CD14-positive monocyte (primary cell): ENCODE measurements around the gene ACADS. TPM values are rescaled to one million over a fixed set of nuclear protein-coding genes. Genes with fewer than 3 reads are reported as not detected.

Experiments used
- DNase-seq, 3 donors: peaks; one replicate each; pipeline ENCODE4 v3.0.0-alpha.2; 2011 to 2022
- H2AFZ ChIP-seq: 2 replicates; pipeline ENCODE4 v1.6.0; 2012; ENCODE audit warnings: mild to moderate bottlenecking, low read depth, low read length, inconsistent platforms; ENCODE audit not compliant: insufficient read depth, poor library complexity, severe bottlenecking
- H3K27ac ChIP-seq, 2 donors: 1 replicate in 1 of 2; 2 replicates in 1 of 2; pipeline ENCODE4 v1.5.1; 2012 to 2013; ENCODE audit warnings: low read length in 2 of 2, control low read depth in 1 of 2, inconsistent platforms in 1 of 2, low read depth in 1 of 2, mild to moderate bottlenecking in 1 of 2
- H3K27me3 ChIP-seq, 2 donors: one replicate each; pipeline versions ENCODE4 v1.6.0 to v1.6.1; 2011 to 2013; ENCODE audit warnings: low read length in 2 of 2; ENCODE audit not compliant: control insufficient read depth in 2 of 2, insufficient read depth in 2 of 2
- H3K36me3 ChIP-seq, 2 donors: replicated peaks in 1 of 2; 1 replicate in 1 of 2; 2 replicates in 1 of 2; pipeline versions ENCODE4 v1.5.1 to v1.6.1; 2012 to 2013; ENCODE audit warnings: low read length in 2 of 2, control low read depth in 1 of 2, inconsistent platforms in 1 of 2, mild to moderate bottlenecking in 1 of 2; ENCODE audit not compliant: insufficient read depth in 2 of 2, control insufficient read depth in 1 of 2
- H3K4me1 ChIP-seq, 2 donors: 1 replicate in 1 of 2; 2 replicates in 1 of 2; pipeline versions ENCODE4 v1.5.1 to v1.6.1; 2012 to 2013; ENCODE audit warnings: low read length in 2 of 2, control low read depth in 1 of 2, inconsistent platforms in 1 of 2, mild to moderate bottlenecking in 1 of 2, moderate library complexity in 1 of 2; ENCODE audit not compliant: insufficient read depth in 2 of 2, control insufficient read depth in 1 of 2
- H3K4me2 ChIP-seq: replicated peaks from 2 replicates; pipeline ENCODE3; 2012; ENCODE audit warnings: low read length, moderate library complexity, mild to moderate bottlenecking; ENCODE audit not compliant: poor library complexity, severe bottlenecking; ENCODE audit errors: extremely low read depth
- H3K4me3 ChIP-seq, 3 experiments: fragments of 200-600 bp in 1 of 3; sonication (generic) in 1 of 3; replicated peaks in 1 of 3; 1 replicate in 2 of 3; 2 replicates in 1 of 3; pipeline ENCODE4 v1.5.1; 2011 to 2013; ENCODE audit warnings: low read length in 3 of 3, mild to moderate bottlenecking in 3 of 3, control low read depth in 2 of 3, low read depth in 2 of 3, inconsistent platforms in 1 of 3, moderate library complexity in 1 of 3
- H3K79me2 ChIP-seq: 2 replicates; pipeline ENCODE4 v1.6.0; 2012; ENCODE audit warnings: mild to moderate bottlenecking, control low read depth, inconsistent platforms, low read length, moderate library complexity; ENCODE audit not compliant: insufficient read depth
- H3K9ac ChIP-seq: 2 replicates; pipeline ENCODE4 v1.6.0; 2017; ENCODE audit warnings: low read length, mild to moderate bottlenecking; ENCODE audit not compliant: insufficient read depth, poor library complexity, severe bottlenecking
- H3K9me3 ChIP-seq, 2 donors: replicated peaks in 1 of 2; 1 replicate in 1 of 2; 2 replicates in 1 of 2; pipeline versions ENCODE4 v1.5.1 to v1.6.1; 2012 to 2013; ENCODE audit warnings: low read length in 2 of 2, control low read depth in 1 of 2; ENCODE audit not compliant: control insufficient read depth in 1 of 2, insufficient read depth in 1 of 2
- H4K20me1 ChIP-seq: 2 replicates; pipeline ENCODE4 v1.6.0; 2012; ENCODE audit warnings: mild to moderate bottlenecking, low read length, control low read depth, moderate library complexity; ENCODE audit not compliant: insufficient read depth
- H3K27ac Mint-ChIP-seq, 7 donors: one replicate each; pipeline ENCODE4 v1.8.0; 2020; ENCODE audit warnings: mild to moderate bottlenecking in 7 of 7, mixed read lengths in 7 of 7, moderate library complexity in 6 of 7, inconsistent platforms in 2 of 7
- H3K27me3 Mint-ChIP-seq, 3 donors: one replicate each; pipeline ENCODE4 v1.8.0; 2021 to 2022; ENCODE audit warnings: low read depth in 3 of 3, mild to moderate bottlenecking in 3 of 3, mixed read lengths in 3 of 3, moderate library complexity in 3 of 3, inconsistent platforms in 1 of 3
- H3K36me3 Mint-ChIP-seq, 2 donors: one replicate each; pipeline ENCODE4 v1.8.0; 2020; ENCODE audit warnings: mixed read lengths in 2 of 2, inconsistent platforms in 1 of 2, mild to moderate bottlenecking in 1 of 2
- H3K4me1 Mint-ChIP-seq: one replicate; pipeline ENCODE4 v1.8.0; 2020; ENCODE audit warnings: mild to moderate bottlenecking, mixed read lengths
- H3K4me3 Mint-ChIP-seq, 2 donors: one replicate each; pipeline ENCODE4 v1.8.0; 2020; ENCODE audit warnings: mild to moderate bottlenecking in 2 of 2, mixed read lengths in 2 of 2, moderate library complexity in 1 of 2
- H3K9me3 Mint-ChIP-seq, 7 donors: one replicate each; pipeline ENCODE4 v1.8.0; 2020 to 2022; ENCODE audit warnings: mixed read lengths in 7 of 7, mild to moderate bottlenecking in 6 of 7, moderate library complexity in 6 of 7, inconsistent platforms in 2 of 7
- WGBS: methylation state at CpG from one replicate; pipeline ENCODE4 v1.1.5; 2013; ENCODE audit warnings: missing lambda C conversion rate; ENCODE audit not compliant: insufficient coverage; 5-methylcytosine and 5-hydroxymethylcytosine counted together
- intact Hi-C, 2 donors: fragments of 100-400 bp; cut with micrococcal nuclease; formaldehyde crosslinking; loops; one replicate each; pipeline versions ENCODE4 v1.15.0 to v1.15.1; 2023
- polyA plus RNA-seq, 3 donors: library from polyadenylated mRNA; depleted of rRNA in 1 of 3; unstranded in 2 of 3; stranded (reverse) in 1 of 3; fragments of 300-500 nt in 2 of 3; fragments of >200 nt in 1 of 3; fragmentation: Illumina TruSeq in 2 of 3; gene quantifications; 1 replicate in 2 of 3; 2 replicates in 1 of 3; pipeline ENCODE4 v1.2.3, GENCODE V29; 2012 to 2021
- TF ChIP-seq, protein P1 (sequence below): fragments of 200-600 bp; IDR thresholded peaks from one replicate; pipeline ENCODE4 v1.8.0; 2022; ENCODE audit warnings: antibody characterized with exemption, mild to moderate bottlenecking

Gene ACADS
- polyA plus RNA-seq, 3 donors: 9.2 to 25.1 (median 18.2) TPM

DNA sequence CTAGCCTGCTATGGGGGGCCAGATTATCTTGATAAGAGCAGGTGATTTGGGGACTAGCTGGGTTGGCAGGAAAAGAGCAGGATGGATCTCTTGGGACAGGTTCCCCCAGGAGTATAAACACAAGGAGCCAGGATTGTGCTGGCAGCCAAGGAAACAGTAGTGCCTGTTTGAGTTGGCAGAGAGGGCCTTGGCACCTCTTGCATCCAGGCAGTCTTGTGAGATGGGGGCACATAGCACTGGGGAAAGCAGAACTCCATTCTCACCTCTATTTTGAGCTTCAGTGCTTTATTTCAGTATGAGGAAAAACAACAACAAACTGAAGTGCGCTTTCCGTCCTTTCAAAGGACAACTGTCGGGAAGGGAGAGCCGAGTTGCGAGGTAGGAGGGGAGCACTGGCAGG, 24.7 kb upstream of the ACADS start:
- no peaks in the 10 kb centered on the region for H3K9me3 ChIP-seq
- H3K4me2 ChIP-seq: no peak overlapping the region
- H3K79me2 ChIP-seq: peaks cover 16% of the 10 kb centered on the region
- WGBS: no CpG with 5 or more reads among the region's 5 CpGs
- intact Hi-C loops: no loop called here
- H3K4me3 Mint-ChIP-seq: no peak overlapping the region
- no peak overlapping the region for H3K9ac ChIP-seq
- H3K27ac Mint-ChIP-seq: peak overlapping the region in 4 of 7 donors; percentile 35 to 84 (median 62)
- H3K4me1 ChIP-seq: peaks cover 21 to 25% of the 10 kb centered on the region in 2 donors
- no peaks in the 10 kb centered on the region for H3K27me3 Mint-ChIP-seq
- H3K9me3 Mint-ChIP-seq: no peaks in the 10 kb centered on the region
- no peaks in the 10 kb centered on the region for H4K20me1 ChIP-seq
- H3K4me1 Mint-ChIP-seq: peaks cover 24% of the 10 kb centered on the region
- no peaks in the 10 kb centered on the region for H3K27me3 ChIP-seq
- peaks cover 61 to 74% of the 10 kb centered on the region in 2 donors for H3K36me3 Mint-ChIP-seq
- peak overlapping the region in 1 of 2 donors; percentile 86 for H3K27ac ChIP-seq
- no peak overlapping the region for H3K4me3 ChIP-seq
- H3K36me3 ChIP-seq: peaks cover 41 to 77% of the 10 kb centered on the region in 2 donors
- H2AFZ ChIP-seq: no peak overlapping the region
- TF ChIP-seq, protein P1, sequence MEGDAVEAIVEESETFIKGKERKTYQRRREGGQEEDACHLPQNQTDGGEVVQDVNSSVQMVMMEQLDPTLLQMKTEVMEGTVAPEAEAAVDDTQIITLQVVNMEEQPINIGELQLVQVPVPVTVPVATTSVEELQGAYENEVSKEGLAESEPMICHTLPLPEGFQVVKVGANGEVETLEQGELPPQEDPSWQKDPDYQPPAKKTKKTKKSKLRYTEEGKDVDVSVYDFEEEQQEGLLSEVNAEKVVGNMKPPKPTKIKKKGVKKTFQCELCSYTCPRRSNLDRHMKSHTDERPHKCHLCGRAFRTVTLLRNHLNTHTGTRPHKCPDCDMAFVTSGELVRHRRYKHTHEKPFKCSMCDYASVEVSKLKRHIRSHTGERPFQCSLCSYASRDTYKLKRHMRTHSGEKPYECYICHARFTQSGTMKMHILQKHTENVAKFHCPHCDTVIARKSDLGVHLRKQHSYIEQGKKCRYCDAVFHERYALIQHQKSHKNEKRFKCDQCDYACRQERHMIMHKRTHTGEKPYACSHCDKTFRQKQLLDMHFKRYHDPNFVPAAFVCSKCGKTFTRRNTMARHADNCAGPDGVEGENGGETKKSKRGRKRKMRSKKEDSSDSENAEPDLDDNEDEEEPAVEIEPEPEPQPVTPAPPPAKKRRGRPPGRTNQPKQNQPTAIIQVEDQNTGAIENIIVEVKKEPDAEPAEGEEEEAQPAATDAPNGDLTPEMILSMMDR: no peak
- DNase-seq: no peak

DNA sequence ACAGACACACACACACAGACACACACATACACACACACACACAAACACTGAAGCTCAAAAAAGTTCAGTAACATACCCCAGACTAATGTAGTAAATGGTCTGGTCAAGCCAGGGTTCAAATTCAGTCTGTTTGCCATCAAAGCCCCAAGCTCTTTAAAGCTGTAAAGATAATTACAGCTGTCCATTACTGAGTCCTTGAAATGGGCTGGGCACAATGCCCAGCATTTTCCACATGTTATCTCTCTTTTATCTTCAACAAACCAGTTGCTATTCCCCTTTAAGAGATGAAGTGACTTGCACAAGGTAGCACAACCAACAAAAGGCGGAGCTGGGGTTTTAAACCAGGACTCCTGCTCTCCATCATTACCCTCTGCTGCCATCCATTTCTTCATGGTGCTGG, 23.0 kb upstream of the ACADS start:
- Histone ChIP-seq H3K27ac (no peak overlapping the region), H3K9me3 (no peaks in the 10 kb centered on the region), H4K20me1 (no peaks in the 10 kb centered on the region), H3K4me1 (peaks cover 21 to 25% of the 10 kb centered on the region in 2 donors), H3K9ac (no peak overlapping the region), H3K4me2 (no peak overlapping the region), H3K79me2 (peaks cover 16% of the 10 kb centered on the region), H2AFZ (no peak overlapping the region), H3K4me3 (no peak overlapping the region), H3K36me3 (peaks cover 25 to 60% of the 10 kb centered on the region in 2 donors), H3K27me3 (no peaks in the 10 kb centered on the region)
- Mint-ChIP-seq H3K36me3 (peaks cover 43 to 57% of the 10 kb centered on the region in 2 donors), H3K9me3 (no peaks in the 10 kb centered on the region), H3K27me3 (peaks cover 0 to 1% (median 0%) of the 10 kb centered on the region in 3 donors), H3K27ac (peak overlapping the region in 1 of 7 donors; percentile 41), H3K4me3 (no peak overlapping the region), H3K4me1 (peaks cover 22% of the 10 kb centered on the region)
- TF ChIP-seq, protein P1: no peak
- DNase-seq: no peak
- WGBS: 100% methylated on average over 1 of the region's 1 CpG
- intact Hi-C loops: no loop called here
